Activated naive CD4-positive, alpha-beta T cell treated with Interleukin-2 at 50 U/mL for 16 hours (primary cell): ENCODE results near the gene ZNF221.
A peak's percentile ranks its signal among the peaks of the same experiment; 100 is the strongest.

Experiments
- DNase-seq: peaks from one replicate; pipeline ENCODE4 v3.0.0-alpha.2; 2020

Gene ZNF221

GRCh38 chr19:43960411-43960810 is 9.4 kb downstream of the ZNF221 start:
- DNase-seq, result no peak

- DNase-seq, result no peak
Measured at GRCh38 chr19:43966079-43966694, 15.2 kb downstream of the ZNF221 start.

- no peak for DNase-seq
Measured at GRCh38 chr19:43976732-43977131, 25.7 kb downstream of the ZNF221 start.

GRCh38 chr19:43983544-43983911 is 32.5 kb downstream of the ZNF221 start:
- no peak for DNase-seq

GRCh38 chr19:43983912-43984686 is 33.1 kb downstream of the ZNF221 start, which contains the start of gene ZNF155:
Gene ZNF155 (plus strand): TSS chr19:43984188. CDS start chr19:43988544, 4,356 bp downstream.
- DNase-seq, result peak; percentile 73

GRCh38 chr19:43984687-43985000 is 33.6 kb downstream of the ZNF221 start:
- DNase-seq, result no peak

- no peak for DNase-seq
Measured at GRCh38 chr19:43997631-43998290, 46.7 kb downstream of the ZNF221 start.

- DNase-seq, result no peak
Measured at GRCh38 chr19:44002212-44002565, 51.2 kb downstream of the ZNF221 start.

- DNase-seq, result peak; percentile 83
Measured at GRCh38 chr19:44002566-44003460, 51.8 kb downstream of the ZNF221 start, which contains the start of gene ZNF230. Gene ZNF230 (plus strand): TSS chr19:44002957. CDS start chr19:44007079, 4,122 bp downstream.

GRCh38 chr19:44003461-44004009 is 52.5 kb downstream of the ZNF221 start:
- no peak for DNase-seq

- no peak for DNase-seq
Measured at GRCh38 chr19:44005973-44006372, 54.9 kb downstream of the ZNF221 start.

- no peak for DNase-seq
Measured at GRCh38 chr19:44007473-44007872, 56.4 kb downstream of the ZNF221 start.

- no peak for DNase-seq
Measured at GRCh38 chr19:44010468-44010867, 59.4 kb downstream of the ZNF221 start.
